ENCODE results near the gene CECR2. TPM values are rescaled to one million over a fixed set of nuclear protein-coding genes. Genes with fewer than 3 reads are reported as not detected.

CECR2 gene
- total RNA-seq, 1 experiment from 2014 or later: 111 TPM

- no peak for TF ChIP-seq PRDM15 (CRISPR knock-in tag; IDR thresholded peaks at IDR 0.05)
- TF ChIP-seq E2F1 (CRISPR knock-in tag; IDR thresholded peaks at IDR 0.05): no peak
- TF ChIP-seq OVOL2 (CRISPR knock-in tag; IDR thresholded peaks at IDR 0.05; ENCODE audit: borderline replicate concordance): no peak
These were observed 67.7 kb downstream of the CECR2 start (continued) for GRCh38 chr22:17436981-17437412.

- ATAC-seq (no peak), DNase-seq (ENCODE audit: low spot score) (no peak)
- ChIA-PET CTCF (interaction anchor here (1.2 to 1.5 kb wide), 2 partner anchors 19 to 64 kb away, joined by 4 read pairs; no protein-coding TSS in a partner anchor), POLR2A (interaction anchor here (0.5 to 0.7 kb wide), 2 partner anchors 89 to 235 kb away, joined by 3 read pairs; no protein-coding TSS in a partner anchor)
- no peaks in the 10 kb centered on the region for H3K36me3 Mint-ChIP-seq
- H3K4me1 Mint-ChIP-seq: peaks cover 89% of the 10 kb centered on the region
- no peak overlapping the region for H3K4me3 Mint-ChIP-seq
- no peaks in the 10 kb centered on the region for H3K9me3 Mint-ChIP-seq
- H3K27ac Mint-ChIP-seq: no peak overlapping the region; the same call in 1 of the 2 replicates
- TF ChIP-seq ZSCAN18 (CRISPR knock-in tag; IDR thresholded peaks at IDR 0.05): no peak
- TF ChIP-seq KAT7 (CRISPR knock-in tag; IDR thresholded peaks at IDR 0.05; ENCODE audit: borderline replicate concordance): no peak
- no peak for TF ChIP-seq ZNF219 (CRISPR knock-in tag; IDR thresholded peaks at IDR 0.05; ENCODE audit: borderline replicate concordance)
- no peak for TF ChIP-seq ATF6 (CRISPR knock-in tag; IDR thresholded peaks at IDR 0.05)
- H3K27me3 Mint-ChIP-seq (ENCODE audit: low read depth): no peaks in the 10 kb centered on the region
These were observed 68.8 kb downstream of the CECR2 start for GRCh38 chr22:17438026-17438425.

GRCh38 chr22:17441326-17441725 lies 72.1 kb downstream of the CECR2 start:
- CTCF ChIA-PET: interaction anchor here (0.7 kb wide), 1 partner anchor 269 kb away, joined by 3 read pairs; no protein-coding TSS in a partner anchor
- H3K36me3 Mint-ChIP-seq: no peaks in the 10 kb centered on the region
- POLR2A ChIA-PET: interaction anchor here (0.6 to 1.0 kb wide), 2 partner anchors 166 to 240 kb away, joined by 3 read pairs; no protein-coding TSS in a partner anchor
- H3K27ac Mint-ChIP-seq: peak overlapping the region; percentile 25; the same call in 1 of the 2 replicates
- no peaks in the 10 kb centered on the region for H3K27me3 Mint-ChIP-seq (ENCODE audit: low read depth)
- DNase-seq (ENCODE audit: low spot score) (no peak), ATAC-seq (no peak)
- no peak overlapping the region for H3K4me3 Mint-ChIP-seq
- H3K4me1 Mint-ChIP-seq: peaks cover 74% of the 10 kb centered on the region
- H3K9me3 Mint-ChIP-seq: 0 out of 2 replicates have a peak, but pooled peaks cover 5% of the 10 kb centered on the region
- TF ChIP-seq FOXK1 (CRISPR knock-in tag; IDR thresholded peaks at IDR 0.05) (no peak), ZNF121 (CRISPR knock-in tag; IDR thresholded peaks at IDR 0.05) (no peak), MLX (CRISPR knock-in tag; IDR thresholded peaks at IDR 0.05) (no peak), AR (CRISPR knock-in tag; IDR thresholded peaks at IDR 0.05) (no peak), CBFB (CRISPR knock-in tag; IDR thresholded peaks at IDR 0.05; ENCODE audit: low read depth) (no peak), JUN (CRISPR knock-in tag; IDR thresholded peaks at IDR 0.05) (no peak), CREB1 (CRISPR knock-in tag; IDR thresholded peaks at IDR 0.05) (no peak), ZMAT4 (CRISPR knock-in tag; IDR thresholded peaks at IDR 0.05) (no peak), PREB (CRISPR knock-in tag; IDR thresholded peaks at IDR 0.05; ENCODE audit: borderline replicate concordance) (no peak), ZNF671 (CRISPR knock-in tag; IDR thresholded peaks at IDR 0.05) (no peak), ERG (CRISPR knock-in tag; IDR thresholded peaks at IDR 0.05) (no peak)

All from WTC11 (cell line).